HG02571 (cell line): ENCODE measurements around the gene SCN4A.
"Not testable (repeated sequence)": the region's sequence is repeated elsewhere in the genome, so short reads cannot be mapped to it uniquely, and the experiment has no call there.

Experiments
- ATAC-seq: cut with Tn5 transposase; IDR thresholded peaks from one replicate; pipeline ENCODE4 v1.9.1; 2021; ENCODE audit warnings: mild to moderate bottlenecking, moderate library complexity; ENCODE audit not compliant: unreplicated experiment

SCN4A gene

GRCh38 chr17:63918305-63918704 lies 54.4 kb downstream of the SCN4A start:
- ATAC-seq = no peak

- ATAC-seq = no peak
These were observed 55.1 kb downstream of the SCN4A start for GRCh38 chr17:63917646-63918045.

- ATAC-seq = not testable (repeated sequence)
These were observed 55.5 kb downstream of the SCN4A start for GRCh38 chr17:63917206-63917605.

GRCh38 chr17:63916566-63917185 lies 56.0 kb downstream of the SCN4A start:
- no peak for ATAC-seq

GRCh38 chr17:63915753-63916152 lies 57.0 kb downstream of the SCN4A start:
- ATAC-seq = not testable (repeated sequence)

- ATAC-seq = no peak
These were observed 58.2 kb downstream of the SCN4A start for GRCh38 chr17:63914471-63914870.

GRCh38 chr17:63911657-63912100 lies 61.0 kb downstream of the SCN4A start:
- no peak for ATAC-seq

GRCh38 chr17:63911041-63911635 lies 61.6 kb downstream of the SCN4A start, which contains the start of gene CSHL1:
Gene CSHL1 (minus strand): TSS chr17:63911258. CDS start chr17:63911196, 62 bp downstream.
- no peak for ATAC-seq

- no peak for ATAC-seq
These were observed 62.6 kb downstream of the SCN4A start for GRCh38 chr17:63910096-63910495.

- ATAC-seq = not testable (repeated sequence)
These were observed 63.1 kb downstream of the SCN4A start for GRCh38 chr17:63909586-63909985.

GRCh38 chr17:63907161-63907778 lies 65.4 kb downstream of the SCN4A start:
- not testable (repeated sequence) for ATAC-seq

- ATAC-seq = not testable (repeated sequence)
These were observed 67.9 kb downstream of the SCN4A start for GRCh38 chr17:63904796-63905195.

- not testable (repeated sequence) for ATAC-seq
These were observed 68.9 kb downstream of the SCN4A start for GRCh38 chr17:63903787-63904201.

- not testable (repeated sequence) for ATAC-seq
These were observed 70.7 kb downstream of the SCN4A start for GRCh38 chr17:63901971-63902370.

- ATAC-seq = not testable (repeated sequence)
These were observed 73.6 kb downstream of the SCN4A start for GRCh38 chr17:63898899-63899798.

GRCh38 chr17:63896524-63897354 lies 76.0 kb downstream of the SCN4A start, which contains the start of gene CSH1:
Gene CSH1 (minus strand): TSS chr17:63896574. CDS start chr17:63896511, 63 bp downstream.
- not testable (repeated sequence) for ATAC-seq

GRCh38 chr17:63894821-63895220 lies 77.9 kb downstream of the SCN4A start:
- ATAC-seq = not testable (repeated sequence)

GRCh38 chr17:63894021-63894420 lies 78.7 kb downstream of the SCN4A start:
- not testable (repeated sequence) for ATAC-seq

- not testable (repeated sequence) for ATAC-seq
These were observed 80.2 kb downstream of the SCN4A start for GRCh38 chr17:63892316-63893037.
